ENCODE measurements around the gene RAB34.
A peak's percentile ranks its signal among the peaks of the same experiment; 100 is the strongest.

Gene RAB34

GRCh38 chr17:28712705-28713415 is 4.8 kb downstream of the RAB34 start:
- Mint-ChIP-seq H3K36me3 (ENCODE audit: low read depth) (peaks cover 4% of the 10 kb centered on the region), H3K4me3 (peak overlapping the region; percentile 86), H3K27me3 (peaks cover 9% of the 10 kb centered on the region), H3K27ac (peak overlapping the region; percentile 91), H3K4me1 (ENCODE audit: low read depth) (peaks cover 19% of the 10 kb centered on the region), H3K9me3 (no peaks in the 10 kb centered on the region)

DNA sequence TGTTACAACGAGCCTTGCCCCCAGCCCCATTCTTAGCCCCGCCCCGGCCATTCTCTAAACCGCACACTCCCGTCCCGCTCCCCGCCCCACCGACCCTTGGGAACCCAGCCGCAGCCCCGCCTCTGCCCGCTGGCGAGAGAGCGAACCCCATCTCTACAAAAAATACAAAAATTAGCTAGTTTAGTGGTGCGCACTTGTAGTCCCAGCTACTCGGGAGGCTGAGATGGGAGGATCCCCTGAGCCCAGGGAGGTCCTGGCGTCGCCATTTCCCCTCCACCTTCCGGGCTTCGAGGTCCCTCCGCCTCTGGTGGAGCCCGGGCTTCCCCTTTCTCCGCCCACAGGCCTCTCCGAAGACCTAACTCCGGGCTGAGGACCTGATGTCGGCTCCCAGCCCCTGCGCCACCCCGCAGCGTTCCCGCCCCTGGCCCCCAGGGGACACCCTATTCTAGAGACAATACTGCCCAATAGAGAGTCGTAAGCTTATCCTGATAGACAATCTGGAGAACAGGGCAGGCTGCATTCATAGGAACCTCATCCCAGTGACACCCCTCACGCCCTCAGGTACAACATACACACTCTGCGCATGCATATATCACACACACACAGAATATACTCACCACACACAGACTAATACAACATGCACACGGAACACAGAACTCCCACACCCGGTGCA is 5.5 kb downstream of the RAB34 start:
- H3K4me1 Mint-ChIP-seq (ENCODE audit: low read depth) = peaks cover 19% of the 10 kb centered on the region
- H3K36me3 Mint-ChIP-seq (ENCODE audit: low read depth) = peaks cover 4% of the 10 kb centered on the region
- H3K4me3 Mint-ChIP-seq = peak overlapping the region; percentile 86
- H3K9me3 Mint-ChIP-seq = no peaks in the 10 kb centered on the region
- H3K27me3 Mint-ChIP-seq = peaks cover 9% of the 10 kb centered on the region
- H3K27ac Mint-ChIP-seq = peak overlapping the region; percentile 91

- H3K27me3 Mint-ChIP-seq = peaks cover 9% of the 10 kb centered on the region
- H3K27ac Mint-ChIP-seq = peak within 1 kb of the TSS; percentile 91
- no peaks in the 10 kb centered on the region for H3K9me3 Mint-ChIP-seq
These were observed 6.0 kb downstream of the RAB34 start, which contains the start of gene PROCA1 for GRCh38 chr17:28711723-28712031. TSS of gene PROCA1 (minus strand) at chr17:28711888. CDS start at chr17:28711660, 228 bp downstream.

DNA sequence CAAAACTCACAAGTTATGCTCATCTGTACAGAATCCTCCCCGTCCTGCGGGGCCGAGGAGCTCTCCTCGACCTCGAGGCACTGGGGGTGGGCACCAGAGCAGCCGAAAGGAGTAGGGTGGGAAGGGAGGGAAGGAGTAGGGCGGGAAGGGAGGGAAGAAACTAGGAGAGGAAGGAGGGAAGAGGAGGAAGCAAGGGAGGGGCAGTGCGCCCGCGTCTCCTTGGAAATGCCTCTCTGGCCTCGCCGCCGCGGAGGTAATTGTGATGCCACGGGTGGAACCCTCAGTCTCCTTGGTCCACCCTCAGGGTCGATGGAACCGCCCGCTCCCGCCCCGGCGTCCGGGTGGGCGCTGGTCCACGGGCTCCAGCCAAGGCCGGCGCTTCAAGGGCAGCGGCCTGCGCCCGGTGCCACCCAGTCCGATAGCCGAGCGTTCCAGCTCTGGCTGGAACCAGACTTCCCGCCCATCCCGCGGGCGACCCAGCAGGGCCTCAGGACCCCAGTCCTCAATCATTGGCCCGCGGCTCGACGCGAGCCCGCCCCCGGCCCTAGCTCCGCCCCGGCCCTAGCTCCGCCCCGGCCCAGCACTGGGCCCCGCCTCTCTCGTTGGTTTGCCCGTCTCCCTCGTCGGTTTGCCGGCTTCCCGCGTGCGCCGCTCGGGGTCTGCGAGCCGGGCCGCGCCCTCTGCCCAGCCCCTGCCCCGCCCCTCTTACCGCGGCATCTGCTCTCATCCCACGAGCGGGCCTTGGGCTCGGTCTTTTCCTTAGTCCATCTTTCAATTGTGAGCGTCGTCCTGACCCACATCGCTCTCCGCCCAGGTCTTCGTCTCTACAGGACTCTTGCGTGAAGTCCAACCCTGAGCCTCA is 6.6 kb downstream of the RAB34 start:
- Mint-ChIP-seq H3K4me3 (peak overlapping the region; percentile 86), H3K4me1 (ENCODE audit: low read depth) (peaks cover 19% of the 10 kb centered on the region), H3K9me3 (no peaks in the 10 kb centered on the region), H3K27me3 (peaks cover 9% of the 10 kb centered on the region), H3K36me3 (ENCODE audit: low read depth) (peaks cover 8% of the 10 kb centered on the region), H3K27ac (peak overlapping the region; percentile 91)

More at GRCh38 chr17:28711723-28712031, 6.0 kb downstream of the RAB34 start, which contains the start of gene PROCA1:
- H3K4me3 Mint-ChIP-seq = peak within 1 kb of the TSS; percentile 86
- H3K4me1 Mint-ChIP-seq (ENCODE audit: low read depth) = peaks cover 19% of the 10 kb centered on the region
- H3K36me3 Mint-ChIP-seq (ENCODE audit: low read depth) = peaks cover 4% of the 10 kb centered on the region

GRCh38 chr17:28707339-28707720 is 10.3 kb downstream of the RAB34 start:
- Mint-ChIP-seq H3K27me3 (no peaks in the 10 kb centered on the region), H3K36me3 (ENCODE audit: low read depth) (peaks cover 26% of the 10 kb centered on the region), H3K27ac (no peak overlapping the region), H3K4me1 (ENCODE audit: low read depth) (peaks cover 15% of the 10 kb centered on the region), H3K4me3 (no peak overlapping the region), H3K9me3 (no peaks in the 10 kb centered on the region)

GRCh38 chr17:28706471-28707338 is 11.0 kb downstream of the RAB34 start:
- H3K4me1 Mint-ChIP-seq (ENCODE audit: low read depth) = peaks cover 9% of the 10 kb centered on the region
- H3K4me3 Mint-ChIP-seq = no peak overlapping the region
- peaks cover 31% of the 10 kb centered on the region for H3K36me3 Mint-ChIP-seq (ENCODE audit: low read depth)
- no peaks in the 10 kb centered on the region for H3K9me3 Mint-ChIP-seq
- no peaks in the 10 kb centered on the region for H3K27me3 Mint-ChIP-seq
- no peak overlapping the region for H3K27ac Mint-ChIP-seq

GRCh38 chr17:28705728-28706334 is 11.8 kb downstream of the RAB34 start:
- no peak overlapping the region for H3K4me3 Mint-ChIP-seq
- no peak overlapping the region for H3K27ac Mint-ChIP-seq
- no peaks in the 10 kb centered on the region for H3K9me3 Mint-ChIP-seq
- peaks cover 4% of the 10 kb centered on the region for H3K4me1 Mint-ChIP-seq (ENCODE audit: low read depth)
- H3K27me3 Mint-ChIP-seq = no peaks in the 10 kb centered on the region
- peaks cover 37% of the 10 kb centered on the region for H3K36me3 Mint-ChIP-seq (ENCODE audit: low read depth)

DNA sequence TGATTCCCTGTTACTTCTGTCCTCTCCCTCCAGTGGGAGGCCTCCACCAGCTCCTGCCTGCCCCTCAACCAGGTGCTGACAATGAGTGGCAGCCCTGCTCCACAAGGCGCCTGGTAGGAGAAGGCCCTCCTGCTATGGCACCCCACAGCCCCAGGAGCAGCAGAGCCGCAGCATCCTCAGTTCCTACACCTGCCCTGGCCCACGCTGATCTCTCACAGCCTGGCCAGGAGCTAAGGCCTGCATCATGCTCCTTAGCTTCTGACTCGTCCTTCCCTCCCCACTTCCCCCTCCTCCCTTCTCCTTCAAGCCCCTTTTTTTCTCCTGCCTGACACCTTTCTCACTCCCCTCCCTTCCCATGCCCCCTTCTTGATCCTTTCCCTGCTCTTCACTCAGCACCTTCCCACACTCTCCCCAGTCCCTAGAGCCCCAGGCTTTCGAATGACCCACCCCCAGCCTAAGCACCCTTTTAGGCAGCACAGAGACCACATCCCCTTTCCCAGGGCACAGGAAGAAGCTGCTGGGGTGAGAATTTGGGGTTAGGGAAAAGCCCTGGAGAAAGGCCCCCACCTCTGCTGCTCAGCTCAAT is 12.5 kb downstream of the RAB34 start:
- Mint-ChIP-seq H3K27me3 (no peaks in the 10 kb centered on the region), H3K4me1 (ENCODE audit: low read depth) (no peaks in the 10 kb centered on the region), H3K27ac (peak overlapping the region; percentile 26), H3K36me3 (ENCODE audit: low read depth) (peaks cover 42% of the 10 kb centered on the region), H3K9me3 (no peaks in the 10 kb centered on the region), H3K4me3 (no peak overlapping the region)

DNA sequence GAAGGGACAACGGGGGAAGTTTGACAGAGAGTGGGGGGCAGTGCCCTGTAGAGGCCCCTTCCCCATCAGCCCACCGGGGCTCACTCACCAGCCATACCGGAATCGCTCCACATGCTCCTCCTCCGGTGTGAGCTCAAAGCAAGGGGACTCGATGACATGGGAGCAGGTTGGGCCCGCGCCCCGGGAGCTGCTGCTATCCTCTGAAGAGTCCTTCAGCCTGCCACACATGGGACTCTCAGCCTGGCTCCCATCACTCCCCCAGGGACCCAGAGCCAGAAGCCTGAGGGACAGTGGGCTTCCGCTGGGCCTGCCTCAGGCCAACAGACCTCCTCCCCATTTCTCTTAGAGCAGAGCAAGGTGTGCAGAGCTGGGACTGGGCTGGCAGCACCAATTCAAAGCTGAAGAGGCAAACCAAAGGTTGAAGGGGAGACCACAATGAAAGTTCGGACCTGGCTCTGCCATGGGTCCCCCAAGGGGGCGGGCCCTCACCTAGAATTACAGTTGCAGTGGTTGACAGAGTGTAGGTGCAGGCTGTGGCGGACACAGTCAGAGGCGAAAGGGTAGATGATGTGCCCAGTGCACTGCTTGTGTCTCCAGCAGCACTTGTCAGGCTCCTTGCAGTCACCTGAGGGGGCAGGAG is 13.3 kb downstream of the RAB34 start:
- H3K9me3 Mint-ChIP-seq = no peaks in the 10 kb centered on the region
- no peaks in the 10 kb centered on the region for H3K27me3 Mint-ChIP-seq
- H3K36me3 Mint-ChIP-seq (ENCODE audit: low read depth) = peaks cover 48% of the 10 kb centered on the region
- no peak overlapping the region for H3K4me3 Mint-ChIP-seq
- no peaks in the 10 kb centered on the region for H3K4me1 Mint-ChIP-seq (ENCODE audit: low read depth)
- no peak overlapping the region for H3K27ac Mint-ChIP-seq

DNA sequence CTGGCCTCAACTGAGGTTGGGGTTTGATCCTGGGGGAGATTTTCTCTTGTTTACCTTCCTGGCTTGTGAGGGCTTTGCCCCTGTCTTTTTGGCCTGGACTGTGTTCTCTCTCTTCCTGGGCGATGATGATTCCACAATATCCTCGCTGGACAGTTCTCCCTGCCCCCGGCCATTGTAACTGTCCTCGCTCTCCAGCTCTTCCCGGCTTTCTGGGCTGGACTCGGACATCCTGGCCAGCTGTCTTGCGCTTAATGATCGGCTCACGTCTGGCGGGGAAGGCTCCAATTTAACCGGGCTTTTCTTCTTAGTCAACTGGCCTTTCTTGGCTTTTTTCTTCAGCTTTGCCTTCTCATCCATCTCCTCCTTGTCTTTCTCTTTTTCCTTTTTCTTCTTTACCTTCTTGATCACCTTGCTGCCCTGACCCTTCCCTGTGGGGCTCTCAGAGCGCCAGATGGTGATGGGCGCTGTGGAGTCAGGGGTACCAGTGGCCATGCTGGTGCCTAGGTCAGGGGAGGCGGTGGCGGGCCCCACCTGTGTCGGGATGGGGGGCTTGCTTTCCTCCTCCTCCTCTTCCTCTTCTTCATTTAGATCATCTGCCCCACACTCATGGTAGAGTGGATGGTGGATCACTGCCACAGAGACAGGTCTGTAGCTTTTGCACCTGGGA is 14.0 kb downstream of the RAB34 start:
- no peaks in the 10 kb centered on the region for H3K9me3 Mint-ChIP-seq
- H3K27me3 Mint-ChIP-seq = no peaks in the 10 kb centered on the region
- peaks cover 54% of the 10 kb centered on the region for H3K36me3 Mint-ChIP-seq (ENCODE audit: low read depth)
- H3K4me3 Mint-ChIP-seq = no peak overlapping the region
- no peak overlapping the region for H3K27ac Mint-ChIP-seq
- H3K4me1 Mint-ChIP-seq (ENCODE audit: low read depth) = no peaks in the 10 kb centered on the region

GRCh38 chr17:28702752-28703150 is 14.9 kb downstream of the RAB34 start:
- peaks cover 57% of the 10 kb centered on the region for H3K36me3 Mint-ChIP-seq (ENCODE audit: low read depth)
- H3K9me3 Mint-ChIP-seq = no peaks in the 10 kb centered on the region
- H3K27me3 Mint-ChIP-seq = no peaks in the 10 kb centered on the region
- H3K4me1 Mint-ChIP-seq (ENCODE audit: low read depth) = peaks cover 7% of the 10 kb centered on the region
- H3K4me3 Mint-ChIP-seq = no peak overlapping the region
- H3K27ac Mint-ChIP-seq = no peak overlapping the region

DNA sequence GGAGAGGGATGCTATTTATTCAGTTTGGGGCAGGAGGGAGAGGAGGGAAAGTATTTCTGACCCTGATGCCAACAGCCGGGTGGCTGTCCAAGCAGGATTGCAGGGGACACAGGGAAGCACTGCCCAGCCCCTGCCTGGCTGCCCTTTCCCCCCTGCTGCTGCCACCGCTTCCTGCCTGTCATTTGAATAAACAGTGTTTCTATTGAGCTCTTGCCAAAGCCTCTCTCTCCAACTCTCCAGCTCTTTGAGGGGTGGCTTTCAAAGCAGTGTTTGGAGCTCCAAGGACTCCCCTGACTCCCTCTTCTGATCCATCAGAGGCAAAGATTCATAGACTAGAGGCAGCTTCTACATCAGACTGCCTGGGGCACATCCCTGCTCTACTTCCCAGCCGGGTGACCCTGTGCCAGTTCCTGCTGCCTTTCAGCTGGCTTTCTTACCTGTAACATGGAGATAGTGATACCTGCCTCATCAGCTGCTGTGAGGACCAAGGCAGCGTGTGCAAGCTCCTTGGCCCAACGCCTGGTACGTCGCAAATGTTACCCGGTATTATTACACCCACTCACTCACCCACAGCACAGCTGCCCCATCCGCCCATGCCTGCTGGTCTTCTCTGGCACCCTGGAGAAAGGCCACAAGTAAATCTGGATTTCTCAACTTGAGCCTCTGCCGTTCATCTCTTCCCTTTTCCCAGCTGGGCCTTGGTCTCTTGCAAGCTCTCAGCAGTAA is 15.5 kb downstream of the RAB34 start:
- Mint-ChIP-seq H3K27me3 (no peaks in the 10 kb centered on the region), H3K36me3 (ENCODE audit: low read depth) (peaks cover 62% of the 10 kb centered on the region), H3K4me3 (no peak overlapping the region), H3K4me1 (ENCODE audit: low read depth) (peaks cover 9% of the 10 kb centered on the region), H3K9me3 (no peaks in the 10 kb centered on the region), H3K27ac (no peak overlapping the region)

All from stimulated activated naive CD8-positive, alpha-beta T cell treated with anti-CD3 and anti-CD28 coated beads, Interleukin-15, Interleukin-2, amounts not matched to agents 100 ng/mL and 50 ng/mL, for 24 hours (primary cell).